HepG2 (cell line): ENCODE measurements around the gene APOC3. TPM values are rescaled to one million over a fixed set of nuclear protein-coding genes. Genes with fewer than 3 reads are reported as not detected.

Source experiments
- RXRB ChIP-seq: IDR thresholded peaks from 2 replicates; pipeline ENCODE4 v1.6.1; 2016; ENCODE audit warnings: borderline replicate concordance, missing genetic modification reagents, missing compliant biosample characterization
- TMF1 ChIP-seq: sonication (generic); formaldehyde crosslinking; IDR thresholded peaks from 2 replicates; pipeline ENCODE4 v1.8.1; 2022; ENCODE audit warnings: low read depth, missing genetic modification reagents
- YEATS2 ChIP-seq: sonication (generic); formaldehyde crosslinking; IDR thresholded peaks from 2 replicates; pipeline ENCODE4 v1.4.0; 2020; ENCODE audit warnings: missing genetic modification reagents, borderline replicate concordance
- ZC3H13 ChIP-seq: sonication (generic); formaldehyde crosslinking; IDR thresholded peaks from 2 replicates; pipeline ENCODE4 v1.8.1; 2023; ENCODE audit warnings: mild to moderate bottlenecking, missing genetic modification reagents, moderate library complexity
- ZNF777 ChIP-seq: sonication (generic); formaldehyde crosslinking; IDR thresholded peaks from 2 replicates; pipeline ENCODE4 v1.4.0; 2020; ENCODE audit warnings: missing genetic modification reagents
- polyA plus RNA-seq, 8 experiments: library from polyadenylated mRNA; depleted of rRNA in 3 of 8; stranded (reverse) in 7 of 8; unstranded in 1 of 8; fragments of >200 nt; fragmentation: Illumina TruSeq in 4 of 8; extraction: Trizol in 4 of 8; gene quantifications; 2 replicates each; pipeline versions ENCODE4 v1.2.1 to v1.2.3, GENCODE V29; 2011 to 2016; ENCODE audit warnings: low read depth in 4 of 8, missing spikeins in 1 of 8, mixed read lengths in 1 of 8; ENCODE audit not compliant: insufficient read depth in 1 of 8
- total RNA-seq, 5 experiments: library from RNA; depleted of rRNA; stranded (reverse); fragments of >200 nt; fragmentation: Illumina TruSeq; extraction: Trizol; gene quantifications; 2 replicates each; pipeline ENCODE4 v1.2.3, GENCODE V29; 2016; ENCODE audit warnings: low read depth in 1 of 5
- TF ChIP-seq, protein P1 (sequence below): sonication (generic); formaldehyde crosslinking; IDR thresholded peaks from 2 replicates; pipeline ENCODE4 v1.4.0; 2020; ENCODE audit warnings: missing genetic modification reagents
- TF ChIP-seq, protein P2 (sequence below): IDR thresholded peaks from 2 replicates; pipeline ENCODE4 v1.6.1; 2016; ENCODE audit warnings: mild to moderate bottlenecking, missing biosample characterization, missing genetic modification reagents
- TF ChIP-seq, protein P3 (sequence below): sonication (generic); formaldehyde crosslinking; IDR thresholded peaks from 2 replicates; pipeline ENCODE4 v1.4.0; 2020; ENCODE audit warnings: mild to moderate bottlenecking, missing genetic modification reagents
- TF ChIP-seq, protein P4 (sequence below): IDR thresholded peaks from 2 replicates; pipeline ENCODE4 v1.6.1; 2016
- TF ChIP-seq, protein P5 (sequence below): sonication (generic); formaldehyde crosslinking; IDR thresholded peaks from 2 replicates; pipeline ENCODE4 v1.4.0; 2020; ENCODE audit warnings: missing genetic modification reagents

Gene APOC3
- total and polyA plus RNA-seq, 2 of the 13 experiments (the other 11 are each of a cell fraction or from before 2014, with no cell fraction given), result 314 to 687 TPM

DNA sequence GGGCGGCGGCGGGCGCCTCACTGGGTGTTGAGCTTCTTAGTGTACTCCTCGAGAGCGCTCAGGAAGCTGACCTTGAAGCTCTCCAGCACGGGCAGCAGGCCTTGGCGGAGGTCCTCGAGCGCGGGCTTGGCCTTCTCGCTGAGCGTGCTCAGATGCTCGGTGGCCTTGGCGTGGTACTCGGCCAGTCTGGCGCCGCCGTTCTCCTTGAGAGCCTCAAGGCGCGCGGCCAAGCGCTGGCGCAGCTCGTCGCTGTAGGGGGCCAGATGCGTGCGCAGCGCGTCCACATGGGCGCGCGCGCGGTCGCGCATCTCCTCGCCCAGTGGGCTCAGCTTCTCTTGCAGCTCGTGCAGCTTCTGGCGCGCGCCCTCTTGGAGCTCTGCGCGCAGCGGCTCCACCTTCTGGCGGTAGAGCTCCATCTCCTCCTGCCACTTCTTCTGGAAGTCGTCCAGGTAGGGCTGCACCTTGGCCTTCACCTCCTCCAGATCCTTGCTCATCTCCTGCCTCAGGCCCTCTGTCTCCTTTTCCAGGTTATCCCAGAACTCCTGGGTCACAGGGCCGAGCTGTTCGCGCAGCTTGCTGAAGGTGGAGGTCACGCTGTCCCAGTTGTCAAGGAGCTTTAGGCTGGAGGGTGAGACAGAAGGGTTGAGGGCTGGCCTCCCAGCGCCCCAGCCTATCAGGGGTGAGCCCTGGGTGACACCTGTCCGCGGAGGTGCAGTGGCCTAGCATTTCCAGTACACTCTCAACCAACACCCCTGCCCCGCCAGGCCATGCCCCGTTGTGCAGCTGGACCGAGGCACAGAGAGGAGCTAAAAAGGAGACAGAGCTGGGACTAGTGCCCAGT is 6.3 kb downstream of the APOC3 start (continued):
- TF ChIP-seq, protein P1, sequence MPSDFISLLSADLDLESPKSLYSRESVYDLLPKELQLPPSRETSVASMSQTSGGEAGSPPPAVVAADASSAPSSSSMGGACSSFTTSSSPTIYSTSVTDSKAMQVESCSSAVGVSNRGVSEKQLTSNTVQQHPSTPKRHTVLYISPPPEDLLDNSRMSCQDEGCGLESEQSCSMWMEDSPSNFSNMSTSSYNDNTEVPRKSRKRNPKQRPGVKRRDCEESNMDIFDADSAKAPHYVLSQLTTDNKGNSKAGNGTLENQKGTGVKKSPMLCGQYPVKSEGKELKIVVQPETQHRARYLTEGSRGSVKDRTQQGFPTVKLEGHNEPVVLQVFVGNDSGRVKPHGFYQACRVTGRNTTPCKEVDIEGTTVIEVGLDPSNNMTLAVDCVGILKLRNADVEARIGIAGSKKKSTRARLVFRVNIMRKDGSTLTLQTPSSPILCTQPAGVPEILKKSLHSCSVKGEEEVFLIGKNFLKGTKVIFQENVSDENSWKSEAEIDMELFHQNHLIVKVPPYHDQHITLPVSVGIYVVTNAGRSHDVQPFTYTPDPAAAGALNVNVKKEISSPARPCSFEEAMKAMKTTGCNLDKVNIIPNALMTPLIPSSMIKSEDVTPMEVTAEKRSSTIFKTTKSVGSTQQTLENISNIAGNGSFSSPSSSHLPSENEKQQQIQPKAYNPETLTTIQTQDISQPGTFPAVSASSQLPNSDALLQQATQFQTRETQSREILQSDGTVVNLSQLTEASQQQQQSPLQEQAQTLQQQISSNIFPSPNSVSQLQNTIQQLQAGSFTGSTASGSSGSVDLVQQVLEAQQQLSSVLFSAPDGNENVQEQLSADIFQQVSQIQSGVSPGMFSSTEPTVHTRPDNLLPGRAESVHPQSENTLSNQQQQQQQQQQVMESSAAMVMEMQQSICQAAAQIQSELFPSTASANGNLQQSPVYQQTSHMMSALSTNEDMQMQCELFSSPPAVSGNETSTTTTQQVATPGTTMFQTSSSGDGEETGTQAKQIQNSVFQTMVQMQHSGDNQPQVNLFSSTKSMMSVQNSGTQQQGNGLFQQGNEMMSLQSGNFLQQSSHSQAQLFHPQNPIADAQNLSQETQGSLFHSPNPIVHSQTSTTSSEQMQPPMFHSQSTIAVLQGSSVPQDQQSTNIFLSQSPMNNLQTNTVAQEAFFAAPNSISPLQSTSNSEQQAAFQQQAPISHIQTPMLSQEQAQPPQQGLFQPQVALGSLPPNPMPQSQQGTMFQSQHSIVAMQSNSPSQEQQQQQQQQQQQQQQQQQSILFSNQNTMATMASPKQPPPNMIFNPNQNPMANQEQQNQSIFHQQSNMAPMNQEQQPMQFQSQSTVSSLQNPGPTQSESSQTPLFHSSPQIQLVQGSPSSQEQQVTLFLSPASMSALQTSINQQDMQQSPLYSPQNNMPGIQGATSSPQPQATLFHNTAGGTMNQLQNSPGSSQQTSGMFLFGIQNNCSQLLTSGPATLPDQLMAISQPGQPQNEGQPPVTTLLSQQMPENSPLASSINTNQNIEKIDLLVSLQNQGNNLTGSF (CRISPR knock-in tag), result 0 out of 2 replicates have a peak, but pooled peaks have one; percentile 49
- peak; percentile 21; the same call in 1 of the 2 replicates for TF ChIP-seq TMF1 (CRISPR knock-in tag)
- TF ChIP-seq, protein P2, sequence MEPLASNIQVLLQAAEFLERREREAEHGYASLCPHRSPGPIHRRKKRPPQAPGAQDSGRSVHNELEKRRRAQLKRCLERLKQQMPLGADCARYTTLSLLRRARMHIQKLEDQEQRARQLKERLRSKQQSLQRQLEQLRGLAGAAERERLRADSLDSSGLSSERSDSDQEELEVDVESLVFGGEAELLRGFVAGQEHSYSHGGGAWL (CRISPR knock-in tag), result 0 out of 2 replicates have a peak, but pooled peaks have one; percentile 20
- TF ChIP-seq, protein P3, sequence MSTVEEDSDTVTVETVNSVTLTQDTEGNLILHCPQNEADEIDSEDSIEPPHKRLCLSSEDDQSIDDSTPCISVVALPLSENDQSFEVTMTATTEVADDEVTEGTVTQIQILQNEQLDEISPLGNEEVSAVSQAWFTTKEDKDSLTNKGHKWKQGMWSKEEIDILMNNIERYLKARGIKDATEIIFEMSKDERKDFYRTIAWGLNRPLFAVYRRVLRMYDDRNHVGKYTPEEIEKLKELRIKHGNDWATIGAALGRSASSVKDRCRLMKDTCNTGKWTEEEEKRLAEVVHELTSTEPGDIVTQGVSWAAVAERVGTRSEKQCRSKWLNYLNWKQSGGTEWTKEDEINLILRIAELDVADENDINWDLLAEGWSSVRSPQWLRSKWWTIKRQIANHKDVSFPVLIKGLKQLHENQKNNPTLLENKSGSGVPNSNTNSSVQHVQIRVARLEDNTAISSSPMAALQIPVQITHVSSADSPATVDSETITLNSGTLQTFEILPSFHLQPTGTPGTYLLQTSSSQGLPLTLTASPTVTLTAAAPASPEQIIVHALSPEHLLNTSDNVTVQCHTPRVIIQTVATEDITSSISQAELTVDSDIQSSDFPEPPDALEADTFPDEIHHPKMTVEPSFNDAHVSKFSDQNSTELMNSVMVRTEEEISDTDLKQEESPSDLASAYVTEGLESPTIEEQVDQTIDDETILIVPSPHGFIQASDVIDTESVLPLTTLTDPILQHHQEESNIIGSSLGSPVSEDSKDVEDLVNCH (CRISPR knock-in tag), result no peak
- peak; percentile 38; the same call in 1 of the 2 replicates for TF ChIP-seq ZNF777 (CRISPR knock-in tag)
- no peak; the same call in 1 of the 2 replicates for TF ChIP-seq ZC3H13 (CRISPR knock-in tag)
- 0 out of 2 replicates have a peak, but pooled peaks have one; percentile 10 for TF ChIP-seq YEATS2 (CRISPR knock-in tag)
- TF ChIP-seq, protein P4, sequence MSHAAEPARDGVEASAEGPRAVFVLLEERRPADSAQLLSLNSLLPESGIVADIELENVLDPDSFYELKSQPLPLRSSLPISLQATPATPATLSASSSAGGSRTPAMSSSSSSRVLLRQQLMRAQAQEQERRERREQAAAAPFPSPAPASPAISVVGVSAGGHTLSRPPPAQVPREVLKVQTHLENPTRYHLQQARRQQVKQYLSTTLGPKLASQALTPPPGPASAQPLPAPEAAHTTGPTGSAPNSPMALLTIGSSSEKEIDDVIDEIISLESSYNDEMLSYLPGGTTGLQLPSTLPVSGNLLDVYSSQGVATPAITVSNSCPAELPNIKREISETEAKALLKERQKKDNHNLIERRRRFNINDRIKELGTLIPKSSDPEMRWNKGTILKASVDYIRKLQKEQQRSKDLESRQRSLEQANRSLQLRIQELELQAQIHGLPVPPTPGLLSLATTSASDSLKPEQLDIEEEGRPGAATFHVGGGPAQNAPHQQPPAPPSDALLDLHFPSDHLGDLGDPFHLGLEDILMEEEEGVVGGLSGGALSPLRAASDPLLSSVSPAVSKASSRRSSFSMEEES, result peak; percentile 41; the same call in 1 of the 2 replicates
- peak; percentile 45; the same call in 1 of the 2 replicates for TF ChIP-seq RXRB (CRISPR knock-in tag)
- TF ChIP-seq, protein P5, sequence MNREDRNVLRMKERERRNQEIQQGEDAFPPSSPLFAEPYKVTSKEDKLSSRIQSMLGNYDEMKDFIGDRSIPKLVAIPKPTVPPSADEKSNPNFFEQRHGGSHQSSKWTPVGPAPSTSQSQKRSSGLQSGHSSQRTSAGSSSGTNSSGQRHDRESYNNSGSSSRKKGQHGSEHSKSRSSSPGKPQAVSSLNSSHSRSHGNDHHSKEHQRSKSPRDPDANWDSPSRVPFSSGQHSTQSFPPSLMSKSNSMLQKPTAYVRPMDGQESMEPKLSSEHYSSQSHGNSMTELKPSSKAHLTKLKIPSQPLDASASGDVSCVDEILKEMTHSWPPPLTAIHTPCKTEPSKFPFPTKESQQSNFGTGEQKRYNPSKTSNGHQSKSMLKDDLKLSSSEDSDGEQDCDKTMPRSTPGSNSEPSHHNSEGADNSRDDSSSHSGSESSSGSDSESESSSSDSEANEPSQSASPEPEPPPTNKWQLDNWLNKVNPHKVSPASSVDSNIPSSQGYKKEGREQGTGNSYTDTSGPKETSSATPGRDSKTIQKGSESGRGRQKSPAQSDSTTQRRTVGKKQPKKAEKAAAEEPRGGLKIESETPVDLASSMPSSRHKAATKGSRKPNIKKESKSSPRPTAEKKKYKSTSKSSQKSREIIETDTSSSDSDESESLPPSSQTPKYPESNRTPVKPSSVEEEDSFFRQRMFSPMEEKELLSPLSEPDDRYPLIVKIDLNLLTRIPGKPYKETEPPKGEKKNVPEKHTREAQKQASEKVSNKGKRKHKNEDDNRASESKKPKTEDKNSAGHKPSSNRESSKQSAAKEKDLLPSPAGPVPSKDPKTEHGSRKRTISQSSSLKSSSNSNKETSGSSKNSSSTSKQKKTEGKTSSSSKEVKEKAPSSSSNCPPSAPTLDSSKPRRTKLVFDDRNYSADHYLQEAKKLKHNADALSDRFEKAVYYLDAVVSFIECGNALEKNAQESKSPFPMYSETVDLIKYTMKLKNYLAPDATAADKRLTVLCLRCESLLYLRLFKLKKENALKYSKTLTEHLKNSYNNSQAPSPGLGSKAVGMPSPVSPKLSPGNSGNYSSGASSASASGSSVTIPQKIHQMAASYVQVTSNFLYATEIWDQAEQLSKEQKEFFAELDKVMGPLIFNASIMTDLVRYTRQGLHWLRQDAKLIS (CRISPR knock-in tag), result 0 out of 2 replicates have a peak, but pooled peaks have one; percentile 36
